Breast epithelium (tissue), 4 donors: ENCODE measurements around the gene AGAP2. TPM values are rescaled to one million over a fixed set of nuclear protein-coding genes. Genes with fewer than 3 reads are reported as not detected.

Experiments used
- DNase-seq, 2 donors: peaks; one replicate each; pipeline ENCODE4 v3.0.0-alpha.2; 2019; ENCODE audit warnings: low spot score in 2 of 2
- H3K27ac ChIP-seq, 2 donors: fragments of 200-600 bp; sonication (generic) in 1 of 2; one replicate each; pipeline ENCODE4 v1.5.1; 2016 to 2019; ENCODE audit warnings: mild to moderate bottlenecking in 1 of 2
- H3K27me3 ChIP-seq, 2 donors: fragments of 200-600 bp; sonication (generic) in 1 of 2; one replicate each; pipeline versions ENCODE4 v1.5.1 to v1.6.0; 2017 to 2019; ENCODE audit warnings: control low read depth in 1 of 2, mild to moderate bottlenecking in 1 of 2
- H3K36me3 ChIP-seq: fragments of 200-600 bp; one replicate; pipeline ENCODE4 v1.5.1; 2019
- H3K4me1 ChIP-seq, 2 donors: fragments of 200-600 bp; sonication (generic); one replicate each; pipeline ENCODE4 v1.5.1; 2016 to 2019; ENCODE audit warnings: control low read depth in 1 of 2
- H3K4me3 ChIP-seq, 3 donors: fragments of 200-600 bp; sonication (generic); 1 replicate in 2 of 3; 2 replicates in 1 of 3; pipeline ENCODE4 v1.5.1; 2016 to 2019; ENCODE audit warnings: mild to moderate bottlenecking in 3 of 3, moderate library complexity in 2 of 3
- H3K9me3 ChIP-seq, 2 donors: fragments of 200-600 bp; sonication (generic) in 1 of 2; one replicate each; pipeline ENCODE4 v1.5.1; 2016 to 2019; ENCODE audit warnings: control low read depth in 1 of 2
- POLR2A ChIP-seq: fragments of 450-650 bp; IDR thresholded peaks from one replicate; pipeline ENCODE4 v1.6.1; 2016; ENCODE audit warnings: antibody characterized with exemption, mild to moderate bottlenecking, moderate library complexity
- POLR2AphosphoS5 ChIP-seq, 3 donors: sonication (generic); formaldehyde crosslinking; IDR thresholded peaks; one replicate each; pipeline ENCODE4 v1.6.1; 2017; ENCODE audit warnings: antibody characterized with exemption in 3 of 3
- intact Hi-C: fragments of 100-400 bp; cut with DNase I; formaldehyde crosslinking; loops from one replicate; pipeline ENCODE4 v1.15.1; 2023; ENCODE audit warnings: low total_unique reads
- total RNA-seq, 3 donors: library from RNA; depleted of rRNA; stranded (reverse); fragments of >200 nt; gene quantifications; one replicate each; pipeline ENCODE4 v1.1.0, GENCODE V29; 2016
- TF ChIP-seq, protein P1 (sequence below), 3 donors: fragments of 450-650 bp; IDR thresholded peaks; one replicate each; pipeline ENCODE4 v1.5.1; 2016 to 2017; ENCODE audit warnings: antibody characterized with exemption in 3 of 3, mild to moderate bottlenecking in 3 of 3, moderate library complexity in 3 of 3

The AGAP2 gene
- total RNA-seq, 3 donors from 2014 or later: 1.2 to 1.8 (median 1.6) TPM

DNA sequence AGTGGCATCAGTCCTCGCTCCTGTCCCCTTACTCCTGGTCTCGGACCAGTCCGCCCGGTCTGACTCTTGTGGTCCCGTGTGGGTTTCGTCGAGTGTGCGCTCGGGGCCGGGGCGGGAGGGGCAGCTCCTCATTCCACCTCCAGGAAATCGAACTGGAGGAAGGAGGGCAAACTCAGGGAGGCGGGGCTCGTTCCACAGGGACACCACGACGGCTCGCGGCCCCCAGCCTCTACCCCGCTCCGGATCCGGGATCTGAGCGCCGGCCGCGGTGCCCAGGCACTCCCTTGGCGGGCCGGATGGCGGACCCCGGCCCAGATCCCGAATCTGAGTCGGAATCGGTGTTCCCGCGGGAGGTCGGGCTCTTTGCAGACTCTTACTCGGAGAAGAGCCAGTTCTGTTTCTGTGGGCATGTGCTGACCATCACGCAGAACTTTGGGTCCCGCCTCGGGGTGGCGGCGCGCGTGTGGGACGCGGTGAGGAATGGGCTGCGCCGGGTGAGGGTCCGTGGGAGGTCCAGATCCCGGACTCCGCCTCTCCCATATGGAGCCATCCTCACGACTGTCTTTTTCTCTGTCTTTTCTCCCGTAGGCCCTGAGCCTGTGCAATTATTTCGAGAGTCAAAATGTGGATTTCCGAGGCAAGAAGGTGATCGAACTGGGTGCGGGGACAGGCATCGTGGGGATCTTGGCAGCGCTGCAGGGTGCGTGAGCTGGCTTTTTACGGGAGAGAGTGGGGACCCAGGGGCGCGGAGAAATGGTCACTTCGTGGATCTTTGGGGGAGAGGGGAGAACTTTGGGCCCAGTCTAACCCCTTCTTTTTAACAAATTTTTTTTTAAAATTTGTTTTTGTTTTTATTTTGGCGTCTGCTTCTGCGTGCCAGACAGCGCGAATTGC lies 34.1 kb upstream of the AGAP2 start, which contains the start of gene EEF1AKMT3:
Gene EEF1AKMT3, plus strand, starts transcription at position 186 of the 894 bp plus-strand sequence. Its CDS starts 111 bp downstream, at position 297.
- Histone ChIP-seq H3K27me3 (no peaks in the 10 kb centered on the region), H3K4me3 (peak within 1 kb of the TSS; percentile 71 to 88 (median 85)), H3K27ac (peak within 1 kb of the TSS; percentile 94 to 96), H3K36me3 (no peaks in the 10 kb centered on the region), H3K9me3 (no peaks in the 10 kb centered on the region), H3K4me1 (peaks cover 0 to 4% of the 10 kb centered on the region in 2 donors)
- TF ChIP-seq, protein P1, sequence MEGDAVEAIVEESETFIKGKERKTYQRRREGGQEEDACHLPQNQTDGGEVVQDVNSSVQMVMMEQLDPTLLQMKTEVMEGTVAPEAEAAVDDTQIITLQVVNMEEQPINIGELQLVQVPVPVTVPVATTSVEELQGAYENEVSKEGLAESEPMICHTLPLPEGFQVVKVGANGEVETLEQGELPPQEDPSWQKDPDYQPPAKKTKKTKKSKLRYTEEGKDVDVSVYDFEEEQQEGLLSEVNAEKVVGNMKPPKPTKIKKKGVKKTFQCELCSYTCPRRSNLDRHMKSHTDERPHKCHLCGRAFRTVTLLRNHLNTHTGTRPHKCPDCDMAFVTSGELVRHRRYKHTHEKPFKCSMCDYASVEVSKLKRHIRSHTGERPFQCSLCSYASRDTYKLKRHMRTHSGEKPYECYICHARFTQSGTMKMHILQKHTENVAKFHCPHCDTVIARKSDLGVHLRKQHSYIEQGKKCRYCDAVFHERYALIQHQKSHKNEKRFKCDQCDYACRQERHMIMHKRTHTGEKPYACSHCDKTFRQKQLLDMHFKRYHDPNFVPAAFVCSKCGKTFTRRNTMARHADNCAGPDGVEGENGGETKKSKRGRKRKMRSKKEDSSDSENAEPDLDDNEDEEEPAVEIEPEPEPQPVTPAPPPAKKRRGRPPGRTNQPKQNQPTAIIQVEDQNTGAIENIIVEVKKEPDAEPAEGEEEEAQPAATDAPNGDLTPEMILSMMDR (IDR thresholded peaks at IDR 0.05): peak in 2 of 3 donors; percentile 6 to 13
- no peak for TF ChIP-seq POLR2AphosphoS5 (IDR thresholded peaks at IDR 0.05)
- peak; percentile 62 to 71 for DNase-seq
- intact Hi-C loops: no loop called here

DNA sequence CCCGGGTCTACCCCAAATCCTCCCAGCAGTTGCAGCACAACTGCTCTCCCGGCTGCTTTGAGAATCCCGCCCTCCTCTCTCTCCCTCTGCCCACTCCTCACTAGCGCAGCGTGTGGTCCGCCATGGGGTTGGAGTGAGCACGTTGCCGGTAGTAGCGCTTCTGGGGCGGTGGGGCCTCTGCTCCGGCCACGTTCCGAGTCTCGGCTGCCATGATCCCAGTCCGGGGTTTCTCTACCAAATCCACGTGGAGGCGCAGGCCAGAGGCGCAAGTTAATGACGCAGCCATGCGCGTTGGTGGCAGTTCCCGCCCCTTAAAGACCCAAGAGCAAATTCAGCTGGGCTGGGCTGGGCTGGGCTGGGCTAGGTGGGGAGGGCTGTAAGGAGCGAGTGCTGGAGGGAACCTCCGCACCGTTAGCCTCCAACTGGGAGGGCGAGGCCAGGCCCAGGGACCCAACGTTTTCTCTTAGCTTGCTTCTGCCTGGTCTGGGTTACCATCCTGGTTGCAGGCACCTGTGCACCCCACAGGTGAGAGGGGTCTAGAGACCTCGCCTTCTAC lies 33.4 kb upstream of the AGAP2 start, which contains the start of gene METTL1:
Gene METTL1, minus strand, starts transcription at position 233 of the 556 bp plus-strand sequence. Its CDS starts 22 bp downstream, at position 211.
- DNase-seq: peak; percentile 93 to 94
- intact Hi-C loops: no loop called here
- peak within 1 kb of the TSS; percentile 71 to 88 (median 85) for H3K4me3 ChIP-seq
- H3K27ac ChIP-seq: peak within 1 kb of the TSS; percentile 94 to 96
- no peaks in the 10 kb centered on the region for H3K9me3 ChIP-seq
- H3K4me1 ChIP-seq: peaks cover 0 to 4% of the 10 kb centered on the region in 2 donors
- no peaks in the 10 kb centered on the region for H3K27me3 ChIP-seq
- TF ChIP-seq POLR2A (no peak), POLR2AphosphoS5 (IDR thresholded peaks at IDR 0.05) (peak; percentile 77 to 91 (median 88))
- TF ChIP-seq, protein P1 (IDR thresholded peaks at IDR 0.05): peak in 1 of 3 donors; percentile 13
- no peaks in the 10 kb centered on the region for H3K36me3 ChIP-seq

DNA sequence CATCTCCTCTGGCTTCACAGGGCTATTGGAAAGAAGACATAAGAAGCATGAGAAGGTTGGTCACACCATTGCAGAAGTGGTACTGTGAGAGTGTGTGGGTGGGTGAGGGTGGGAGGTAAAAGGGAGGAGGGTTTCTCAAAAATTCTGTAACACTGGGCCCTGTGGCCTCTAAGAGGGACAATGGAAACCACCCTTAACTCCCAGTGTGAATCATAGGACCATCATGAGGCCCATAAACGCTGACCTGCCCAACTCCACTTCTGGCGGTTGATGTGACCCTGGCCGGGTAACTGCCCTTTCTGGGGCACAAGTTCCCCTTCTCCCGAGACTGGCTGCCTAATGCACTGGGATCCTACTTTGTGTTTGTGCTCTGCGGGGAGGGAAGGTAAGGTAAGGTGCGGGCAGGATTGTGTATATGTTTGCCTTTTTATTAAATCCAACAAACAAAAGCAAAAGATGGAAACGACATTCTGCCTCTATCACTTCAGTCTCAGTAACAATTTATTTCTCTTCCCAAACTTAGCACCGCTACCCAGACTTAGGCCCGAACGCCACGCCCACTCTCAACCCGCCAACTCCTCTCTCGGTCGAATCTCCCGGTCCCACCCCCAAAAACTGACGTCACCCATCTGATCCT lies 32.8 kb upstream of the AGAP2 start:
- Histone ChIP-seq H3K9me3 (no peaks in the 10 kb centered on the region), H3K4me1 (peaks cover 4 to 5% of the 10 kb centered on the region in 2 donors), H3K4me3 (peak overlapping the region; percentile 71 to 88 (median 85)), H3K27ac (peak overlapping the region; percentile 94 to 96), H3K36me3 (no peaks in the 10 kb centered on the region), H3K27me3 (no peaks in the 10 kb centered on the region)
- intact Hi-C loops: no loop called here
- DNase-seq: peak; percentile 81 to 83
- TF ChIP-seq, protein P1 (IDR thresholded peaks at IDR 0.05): no peak
- no peak for TF ChIP-seq POLR2AphosphoS5 (IDR thresholded peaks at IDR 0.05)
- TF ChIP-seq POLR2A: no peak

DNA sequence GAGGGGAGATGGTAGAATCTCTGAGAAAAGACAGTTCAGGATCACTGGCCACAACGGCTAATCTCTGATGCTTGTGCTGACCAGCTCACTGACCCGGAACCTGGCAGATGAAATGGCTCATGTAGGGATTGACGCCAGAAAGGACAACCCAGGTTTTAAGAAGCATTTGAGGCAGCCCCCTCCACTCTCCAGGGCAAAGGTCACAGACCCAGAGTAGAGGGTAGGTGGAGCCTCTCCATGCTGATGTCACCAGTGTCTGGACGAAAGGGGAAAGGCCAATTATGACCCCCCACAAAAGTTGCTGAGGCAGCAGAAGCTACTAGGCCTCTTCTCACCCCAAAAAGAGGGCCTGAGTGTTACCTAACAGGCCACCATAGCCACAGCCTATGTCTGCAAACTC lies 32.2 kb upstream of the AGAP2 start:
- Histone ChIP-seq H3K27ac (peak overlapping the region in 1 of 2 donors; percentile 94), H3K9me3 (no peaks in the 10 kb centered on the region), H3K4me1 (peaks cover 4 to 8% of the 10 kb centered on the region in 2 donors), H3K27me3 (peaks cover 0 to 4% of the 10 kb centered on the region in 2 donors), H3K4me3 (no peak overlapping the region), H3K36me3 (no peaks in the 10 kb centered on the region)
- no peak for DNase-seq
- intact Hi-C loops: no loop called here
- TF ChIP-seq, protein P1 (IDR thresholded peaks at IDR 0.05): no peak
- TF ChIP-seq POLR2A (no peak), POLR2AphosphoS5 (IDR thresholded peaks at IDR 0.05) (no peak)
